ENCODE measurements around the gene TMEM97. TPM values are rescaled to one million over a fixed set of nuclear protein-coding genes. Genes with fewer than 3 reads are reported as not detected.

TMEM97 gene
- polyA plus RNA-seq, 1 donor from 2014 or later, result 16.9 TPM

DNA sequence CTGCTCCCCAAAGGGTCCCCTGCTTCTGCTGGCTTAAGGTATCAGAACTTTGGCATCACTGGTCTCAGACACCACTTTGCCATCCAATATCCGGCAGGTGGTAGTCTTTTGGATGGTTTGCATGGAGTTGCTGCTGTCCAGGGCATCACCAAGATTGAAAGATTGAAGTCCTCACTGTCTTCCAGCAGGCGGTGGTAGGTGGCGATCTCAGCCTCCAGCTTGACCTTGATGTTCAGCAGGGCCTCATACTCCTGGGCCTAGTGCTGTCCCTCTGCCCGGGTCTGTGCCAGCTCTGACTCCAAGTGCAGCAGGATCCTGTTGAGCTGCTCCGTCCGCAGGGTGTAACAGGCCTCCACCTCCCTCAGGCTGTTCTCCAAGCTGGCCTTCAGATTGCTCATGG, 43.0 kb upstream of the TMEM97 start:
- Histone ChIP-seq H4K20me1 (ENCODE audit: insufficient read depth) (no peaks in the 10 kb centered on the region), H2AFZ (ENCODE audit: low read depth, low read length) (no peak overlapping the region), H3K4me3 (ENCODE audit: low read length) (no peak overlapping the region), H3K9me3 (ENCODE audit: low read length) (no peaks in the 10 kb centered on the region), H3F3A (ENCODE audit: insufficient read depth, low read length, poor library complexity, severe bottlenecking) (no peaks in the 10 kb centered on the region), H3K27ac (ENCODE audit: low read length) (no peak overlapping the region), H3K9ac (ENCODE audit: low read length) (no peak overlapping the region), H3K36me3 (ENCODE audit: insufficient read depth, low read length) (no peaks in the 10 kb centered on the region), H3K4me2 (ENCODE audit: low read length) (no peak overlapping the region), H3K9me2 (ENCODE audit: insufficient read depth, low read length) (no peaks in the 10 kb centered on the region), H3K27me3 (ENCODE audit: insufficient read depth, low read depth, low read length) (no peaks in the 10 kb centered on the region), H3K79me2 (replicated peaks; ENCODE audit: insufficient read depth, low read length) (no peaks in the 10 kb centered on the region)
- no peak for TF ChIP-seq POLR2AphosphoS5 (IDR thresholded peaks at IDR 0.05)
- TF ChIP-seq TAF1 (IDR thresholded peaks at IDR 0.05; ENCODE audit: low read depth), result no peak
- no peak for TF ChIP-seq EZH2 (IDR thresholded peaks at IDR 0.05; ENCODE audit: borderline replicate concordance, insufficient read depth, low read length, poor library complexity, severe bottlenecking)
- TF ChIP-seq EP300 (conservative IDR thresholded peaks at IDR 0.05; ENCODE audit: poor library complexity, severe bottlenecking), result no peak
- no peak for TF ChIP-seq RAD21 (conservative IDR thresholded peaks at IDR 0.05)
- TF ChIP-seq, protein P1, sequence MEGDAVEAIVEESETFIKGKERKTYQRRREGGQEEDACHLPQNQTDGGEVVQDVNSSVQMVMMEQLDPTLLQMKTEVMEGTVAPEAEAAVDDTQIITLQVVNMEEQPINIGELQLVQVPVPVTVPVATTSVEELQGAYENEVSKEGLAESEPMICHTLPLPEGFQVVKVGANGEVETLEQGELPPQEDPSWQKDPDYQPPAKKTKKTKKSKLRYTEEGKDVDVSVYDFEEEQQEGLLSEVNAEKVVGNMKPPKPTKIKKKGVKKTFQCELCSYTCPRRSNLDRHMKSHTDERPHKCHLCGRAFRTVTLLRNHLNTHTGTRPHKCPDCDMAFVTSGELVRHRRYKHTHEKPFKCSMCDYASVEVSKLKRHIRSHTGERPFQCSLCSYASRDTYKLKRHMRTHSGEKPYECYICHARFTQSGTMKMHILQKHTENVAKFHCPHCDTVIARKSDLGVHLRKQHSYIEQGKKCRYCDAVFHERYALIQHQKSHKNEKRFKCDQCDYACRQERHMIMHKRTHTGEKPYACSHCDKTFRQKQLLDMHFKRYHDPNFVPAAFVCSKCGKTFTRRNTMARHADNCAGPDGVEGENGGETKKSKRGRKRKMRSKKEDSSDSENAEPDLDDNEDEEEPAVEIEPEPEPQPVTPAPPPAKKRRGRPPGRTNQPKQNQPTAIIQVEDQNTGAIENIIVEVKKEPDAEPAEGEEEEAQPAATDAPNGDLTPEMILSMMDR (IDR thresholded peaks at IDR 0.05; ENCODE audit: poor library complexity, severe bottlenecking), result no peak
- TF ChIP-seq, protein P2, sequence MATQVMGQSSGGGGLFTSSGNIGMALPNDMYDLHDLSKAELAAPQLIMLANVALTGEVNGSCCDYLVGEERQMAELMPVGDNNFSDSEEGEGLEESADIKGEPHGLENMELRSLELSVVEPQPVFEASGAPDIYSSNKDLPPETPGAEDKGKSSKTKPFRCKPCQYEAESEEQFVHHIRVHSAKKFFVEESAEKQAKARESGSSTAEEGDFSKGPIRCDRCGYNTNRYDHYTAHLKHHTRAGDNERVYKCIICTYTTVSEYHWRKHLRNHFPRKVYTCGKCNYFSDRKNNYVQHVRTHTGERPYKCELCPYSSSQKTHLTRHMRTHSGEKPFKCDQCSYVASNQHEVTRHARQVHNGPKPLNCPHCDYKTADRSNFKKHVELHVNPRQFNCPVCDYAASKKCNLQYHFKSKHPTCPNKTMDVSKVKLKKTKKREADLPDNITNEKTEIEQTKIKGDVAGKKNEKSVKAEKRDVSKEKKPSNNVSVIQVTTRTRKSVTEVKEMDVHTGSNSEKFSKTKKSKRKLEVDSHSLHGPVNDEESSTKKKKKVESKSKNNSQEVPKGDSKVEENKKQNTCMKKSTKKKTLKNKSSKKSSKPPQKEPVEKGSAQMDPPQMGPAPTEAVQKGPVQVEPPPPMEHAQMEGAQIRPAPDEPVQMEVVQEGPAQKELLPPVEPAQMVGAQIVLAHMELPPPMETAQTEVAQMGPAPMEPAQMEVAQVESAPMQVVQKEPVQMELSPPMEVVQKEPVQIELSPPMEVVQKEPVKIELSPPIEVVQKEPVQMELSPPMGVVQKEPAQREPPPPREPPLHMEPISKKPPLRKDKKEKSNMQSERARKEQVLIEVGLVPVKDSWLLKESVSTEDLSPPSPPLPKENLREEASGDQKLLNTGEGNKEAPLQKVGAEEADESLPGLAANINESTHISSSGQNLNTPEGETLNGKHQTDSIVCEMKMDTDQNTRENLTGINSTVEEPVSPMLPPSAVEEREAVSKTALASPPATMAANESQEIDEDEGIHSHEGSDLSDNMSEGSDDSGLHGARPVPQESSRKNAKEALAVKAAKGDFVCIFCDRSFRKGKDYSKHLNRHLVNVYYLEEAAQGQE (IDR thresholded peaks at IDR 0.05; ENCODE audit: borderline replicate concordance), result no peak
- TF ChIP-seq SMC3 (conservative IDR thresholded peaks at IDR 0.05; ENCODE audit: poor library complexity), result no peak
- TF ChIP-seq MXI1 (conservative IDR thresholded peaks at IDR 0.05; ENCODE audit: poor library complexity, severe bottlenecking), result no peak

DNA sequence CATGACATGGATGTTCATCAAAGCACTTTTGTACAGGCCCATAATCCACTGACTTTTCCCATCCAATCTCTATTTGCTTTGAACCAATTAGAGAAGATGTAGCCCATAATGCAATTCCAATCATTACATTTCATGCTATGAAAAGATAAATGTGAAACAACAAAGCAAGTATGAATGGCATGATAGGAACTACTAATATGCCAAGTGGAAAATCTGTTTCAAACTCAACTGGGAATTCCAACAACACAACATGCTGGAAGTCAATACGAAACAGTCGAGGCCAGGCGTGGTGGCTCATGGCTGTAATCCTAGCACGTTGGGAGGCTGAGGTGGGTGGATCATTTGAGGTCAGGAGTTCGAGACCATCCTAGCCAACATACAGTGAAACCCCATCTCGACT, 39.6 kb upstream of the TMEM97 start:
- Histone ChIP-seq H3K4me3 (ENCODE audit: low read length) (no peak overlapping the region), H4K20me1 (ENCODE audit: insufficient read depth) (no peaks in the 10 kb centered on the region), H3K9me3 (ENCODE audit: low read length) (no peaks in the 10 kb centered on the region), H3K9ac (ENCODE audit: low read length) (no peak overlapping the region), H3F3A (ENCODE audit: insufficient read depth, low read length, poor library complexity, severe bottlenecking) (no peaks in the 10 kb centered on the region), H3K36me3 (ENCODE audit: insufficient read depth, low read length) (no peaks in the 10 kb centered on the region), H3K9me2 (ENCODE audit: insufficient read depth, low read length) (no peaks in the 10 kb centered on the region), H3K27me3 (ENCODE audit: insufficient read depth, low read depth, low read length) (no peaks in the 10 kb centered on the region), H3K4me2 (ENCODE audit: low read length) (no peak overlapping the region), H3K27ac (ENCODE audit: low read length) (no peak overlapping the region), H3K79me2 (replicated peaks; ENCODE audit: insufficient read depth, low read length) (no peaks in the 10 kb centered on the region), H2AFZ (ENCODE audit: low read depth, low read length) (no peak overlapping the region)
- TF ChIP-seq RAD21 (conservative IDR thresholded peaks at IDR 0.05), result no peak
- no peak for TF ChIP-seq EP300 (conservative IDR thresholded peaks at IDR 0.05; ENCODE audit: poor library complexity, severe bottlenecking)
- no peak for TF ChIP-seq POLR2AphosphoS5 (IDR thresholded peaks at IDR 0.05)
- no peak for TF ChIP-seq EZH2 (IDR thresholded peaks at IDR 0.05; ENCODE audit: borderline replicate concordance, insufficient read depth, low read length, poor library complexity, severe bottlenecking)
- TF ChIP-seq, protein P1 (IDR thresholded peaks at IDR 0.05; ENCODE audit: poor library complexity, severe bottlenecking), result no peak
- no peak for TF ChIP-seq TAF1 (IDR thresholded peaks at IDR 0.05; ENCODE audit: low read depth)
- TF ChIP-seq, protein P2 (IDR thresholded peaks at IDR 0.05; ENCODE audit: borderline replicate concordance), result no peak
- TF ChIP-seq SMC3 (conservative IDR thresholded peaks at IDR 0.05; ENCODE audit: poor library complexity), result no peak
- no peak for TF ChIP-seq MXI1 (conservative IDR thresholded peaks at IDR 0.05; ENCODE audit: poor library complexity, severe bottlenecking)

Measured in neural cell (in vitro differentiated cells).